Activated CD4-positive, alpha-beta T cell treated with anti-CD3 and anti-CD28 coated beads, Interleukin-2, Interleukin-6, amounts not matched to agents 100 ng/mL and 50 ng/mL, durations not matched to agents 16 hours and 8 hours (primary cell): ENCODE data around the gene UROC1.

Experiments
- DNase-seq: peaks from one replicate; pipeline ENCODE4 v3.0.0-alpha.2; 2020

Gene UROC1

GRCh38 chr3:126517291-126517951, at the start of gene UROC1:
UROC1 (minus strand) TSS chr3:126517773; CDS start chr3:126517719, 54 bp downstream.
- no peak for DNase-seq

- DNase-seq, result no peak
These were observed 45.2 kb upstream of the UROC1 start for GRCh38 chr3:126562737-126563276.

GRCh38 chr3:126558336-126559071, 40.9 kb upstream of the UROC1 start, which contains the start of gene C3orf22:
C3orf22 (minus strand) TSS chr3:126558932; CDS start chr3:126553390, 5,542 bp downstream.
- DNase-seq, result no peak

GRCh38 chr3:126557761-126558160, 40.2 kb upstream of the UROC1 start:
- no peak for DNase-seq

GRCh38 chr3:126557415-126557745, 39.8 kb upstream of the UROC1 start:
- no peak for DNase-seq

GRCh38 chr3:126556637-126557414, 39.3 kb upstream of the UROC1 start:
- DNase-seq, result no peak

GRCh38 chr3:126555795-126556636, 38.4 kb upstream of the UROC1 start:
- DNase-seq, result no peak

- no peak for DNase-seq
These were observed 37.3 kb upstream of the UROC1 start for GRCh38 chr3:126554560-126555525.

- no peak for DNase-seq
These were observed 35.9 kb upstream of the UROC1 start for GRCh38 chr3:126553284-126554084.

- no peak for DNase-seq
These were observed 35.2 kb upstream of the UROC1 start for GRCh38 chr3:126552688-126553283.

- DNase-seq, result no peak
These were observed 34.5 kb upstream of the UROC1 start for GRCh38 chr3:126551839-126552687.

GRCh38 chr3:126551121-126551838, 33.7 kb upstream of the UROC1 start:
- DNase-seq, result no peak

GRCh38 chr3:126550488-126551051, 33.0 kb upstream of the UROC1 start:
- no peak for DNase-seq

- DNase-seq, result no peak
These were observed 32.4 kb upstream of the UROC1 start for GRCh38 chr3:126549861-126550487.

- no peak for DNase-seq
These were observed 31.2 kb upstream of the UROC1 start for GRCh38 chr3:126548556-126549466.

- no peak for DNase-seq
These were observed 30.1 kb upstream of the UROC1 start for GRCh38 chr3:126547721-126548120.
